GM12878 (cell line): ENCODE measurements around the gene NSG2. TPM values are rescaled to one million over a fixed set of nuclear protein-coding genes. Genes with fewer than 3 reads are reported as not detected.
A peak's percentile ranks its signal among the peaks of the same experiment; 100 is the strongest.

ENCODE experiments used
- ATF2 ChIP-seq: IDR thresholded peaks from 2 replicates; pipeline ENCODE4 v1.6.1; 2012; ENCODE audit warnings: low read length, inconsistent platforms
- BHLHE40 ChIP-seq, 2 experiments: fragments of 450-650 bp in 1 of 2; IDR thresholded peaks; 2 replicates each; pipeline ENCODE4 v1.6.1; 2011 to 2017; ENCODE audit warnings: low read depth in 2 of 2, borderline replicate concordance in 1 of 2, improper control_type of control experiment in 1 of 2, low read length in 1 of 2, mild to moderate bottlenecking in 1 of 2
- CHD4 ChIP-seq: fragments of 200-600 bp; sonication (generic); IDR thresholded peaks from 2 replicates; pipeline ENCODE4 v1.6.1; 2016; ENCODE audit warnings: mild to moderate bottlenecking
- CTCF ChIP-seq, 3 experiments: IDR thresholded peaks in 2 of 3; conservative IDR thresholded peaks in 1 of 3; 2 replicates each; pipeline ENCODE4 v1.5.1; 2011; ENCODE audit warnings: low read depth in 3 of 3, low read length in 3 of 3, mild to moderate bottlenecking in 3 of 3, control low read depth in 2 of 3, moderate library complexity in 2 of 3, inconsistent platforms in 1 of 3, mixed read lengths in 1 of 3; ENCODE audit not compliant: control insufficient read depth in 2 of 3, insufficient read depth in 1 of 3; ENCODE audit errors: extremely low read depth in 1 of 3
- E2F4 ChIP-seq: IDR thresholded peaks from 2 replicates; pipeline ENCODE4 v1.6.1; 2012; ENCODE audit warnings: low read depth, low read length, improper control_type of control experiment
- ELK1 ChIP-seq: IDR thresholded peaks from 2 replicates; pipeline ENCODE4 v1.6.1; 2012; ENCODE audit warnings: low read depth, low read length, improper control_type of control experiment
- HDAC6 ChIP-seq: fragments of 200-600 bp; sonication (generic); IDR thresholded peaks from one replicate; pipeline ENCODE4 v1.8.0; 2017; ENCODE audit warnings: antibody characterized with exemption; ENCODE audit not compliant: unreplicated experiment
- IRF5 ChIP-seq: fragments of 450-650 bp; IDR thresholded peaks from 2 replicates; pipeline ENCODE4 v1.6.1; 2017; ENCODE audit warnings: borderline replicate concordance
- MXI1 ChIP-seq: fragments of 150-350 bp; IDR thresholded peaks from 2 replicates; pipeline ENCODE4 v1.6.1; 2011; ENCODE audit warnings: low read depth, mild to moderate bottlenecking, inconsistent platforms, low read length, improper control_type of control experiment
- POLR2A ChIP-seq: IDR thresholded peaks from 2 replicates; pipeline ENCODE4 v1.6.1; 2011; ENCODE audit warnings: low read depth, mild to moderate bottlenecking, low read length
- PRDM15 ChIP-seq: fragments of 450-650 bp; formaldehyde crosslinking; IDR thresholded peaks from 2 replicates; pipeline ENCODE4 v1.4.0; 2020; ENCODE audit warnings: mild to moderate bottlenecking, moderate library complexity
- RB1 ChIP-seq: fragments of 450-650 bp; formaldehyde crosslinking; IDR thresholded peaks from 2 replicates; pipeline ENCODE4 v1.6.1; 2017; ENCODE audit warnings: mild to moderate bottlenecking, borderline replicate concordance
- RELB ChIP-seq: fragments of 450-650 bp; IDR thresholded peaks from 2 replicates; pipeline ENCODE4 v1.6.1; 2017; ENCODE audit warnings: low read depth, mild to moderate bottlenecking, moderate library complexity
- RFX5 ChIP-seq: IDR thresholded peaks from 2 replicates; pipeline ENCODE4 v1.6.1; 2011; ENCODE audit warnings: low read depth, low read length, improper control_type of control experiment
- RUNX3 ChIP-seq: IDR thresholded peaks from 2 replicates; pipeline ENCODE4 v1.6.1; 2012; ENCODE audit warnings: low read length, inconsistent platforms
- SMAD5 ChIP-seq: IDR thresholded peaks from 2 replicates; pipeline ENCODE4 v1.6.1; 2016; ENCODE audit warnings: antibody characterized with exemption, low read depth
- SREBF2 ChIP-seq: IDR thresholded peaks from 2 replicates; pipeline ENCODE4 v1.6.1; 2012; ENCODE audit warnings: mild to moderate bottlenecking, low read length
- WRNIP1 ChIP-seq: IDR thresholded peaks from 2 replicates; pipeline ENCODE4 v1.6.1; 2011; ENCODE audit warnings: low read depth, low read length, improper control_type of control experiment, borderline replicate concordance
- polyA plus RNA-seq, 11 experiments: library from polyadenylated mRNA; depleted of rRNA in 4 of 11; unstranded in 6 of 11; stranded (reverse) in 5 of 11; fragments of >200 nt; fragmentation: Nextera tagmentation in 4 of 11; fragmentation: Illumina TruSeq in 1 of 11; extraction: Ambion mirVana in 4 of 11; extraction: Trizol in 1 of 11; gene quantifications; 1 replicate in 1 of 11; 2 replicates in 10 of 11; pipeline versions ENCODE4 v1.2.1 to v1.2.3, GENCODE V29; 2011 to 2016; ENCODE audit warnings: inconsistent platforms in 2 of 11, missing spikeins in 2 of 11, low read depth in 1 of 11
- total RNA-seq, 4 experiments: library from RNA; depleted of rRNA in 3 of 4; stranded (reverse); fragments of >200 nt in 3 of 4; fragmentation: Illumina TruSeq in 1 of 4; extraction: Trizol in 1 of 4; gene quantifications; 2 replicates each; pipeline versions ENCODE4 v1.2.1 to v1.2.3, GENCODE V29; 2013 to 2021

Gene NSG2
- total and polyA plus RNA-seq, 10 of the 15 experiments (the other 5 are each of a cell fraction or from before 2014, with no cell fraction given) = 0.04 to 0.14 TPM; not detected in 8

- TF ChIP-seq ATF2 (no peak), CHD4 (no peak), RB1 (no peak), CTCF (IDR thresholded peaks at IDR 0.05 in 2 of 3, conservative IDR thresholded peaks at IDR 0.05 in 1 of 3; ENCODE audit: control insufficient read depth in 2 of 3, extremely low read depth in 1 of 3, insufficient read depth in 1 of 3, low read depth in 3 of 3, low read length in 3 of 3) (peak; percentile 70 to 92 (median 74)), SREBF2 (no peak), BHLHE40 (IDR thresholded peaks at IDR 0.05; ENCODE audit: borderline replicate concordance in 1 of 2, low read depth in 2 of 2, low read length in 1 of 2) (peak; percentile 33 to 71; a peak in 2 of 4 replicates), WRNIP1 (no peak), PRDM15 (CRISPR knock-in tag) (no peak), SMAD5 (no peak), RELB (no peak), HDAC6 (no peak), E2F4 (no peak), ELK1 (no peak), MXI1 (peak; percentile 75; the same call in 1 of the 2 replicates), RFX5 (no peak), IRF5 (no peak), POLR2A (no peak), RUNX3 (peak; percentile 52)
These were observed at the start of gene NSG2 (continued) for GRCh38 chr5:174045470-174046025.
